ENCODE measurements around the gene UBA52.

DNA sequence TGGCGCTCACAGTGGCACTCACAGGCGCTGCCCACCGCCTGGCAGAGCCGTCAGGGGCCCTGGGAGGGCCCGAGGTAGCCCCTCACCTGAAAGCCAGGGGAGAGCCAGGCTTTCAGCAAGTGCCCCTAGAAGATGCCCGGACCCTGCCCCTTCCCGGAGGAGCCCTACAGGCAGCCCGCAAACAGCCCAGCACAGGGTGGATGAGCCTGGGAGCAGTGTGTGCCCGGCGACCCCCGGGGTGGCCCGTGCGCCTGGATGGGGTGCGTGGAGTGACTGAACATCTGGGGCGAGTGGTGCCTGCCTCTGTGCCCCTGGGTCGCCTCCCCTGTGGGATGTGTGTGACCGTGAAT, 33.5 kb downstream of the UBA52 start:
- TF ChIP-seq CTCF (IDR thresholded peaks at IDR 0.05; ENCODE audit: low read length) (no peak), EZH2 (optimal IDR thresholded peaks at IDR 0.05; ENCODE audit: low read depth, low read length) (no peak), EZH2phosphoT487 (IDR thresholded peaks at IDR 0.05; ENCODE audit: low read length) (no peak)

Measured in MM.1S (cell line).